ENCODE measurements around the gene IQSEC3. TPM values are rescaled to one million over a fixed set of nuclear protein-coding genes. Genes with fewer than 3 reads are reported as not detected.

IQSEC3 gene
- total and polyA plus RNA-seq, 10 of the 15 experiments (the other 5 are each of a cell fraction or from before 2014, with no cell fraction given): not detected

GRCh38 chr12:105696-106095, 39.1 kb downstream of the IQSEC3 start (continued):
- no peak for TF ChIP-seq TCF12 (IDR thresholded peaks at IDR 0.05; ENCODE audit: low read depth, low read length)

- intact Hi-C loops (cut with micrococcal nuclease; ENCODE audit: unreplicated experiment): no loop called here
- DNase-seq (ENCODE audit: low read depth, low spot score): peak; percentile 68
- ChIA-PET SMC1A (ENCODE audit: uncharacterized antibody, unreplicated experiment) (interaction anchor here (1.3 kb wide), 3 partner anchors 9 to 113 kb away, joined by 3 to 4 read pairs (median 3); no protein-coding TSS in a partner anchor), CTCF (interaction anchor here (1.0 to 1.4 kb wide), 2 partner anchors 12 to 84 kb away, joined by 3 to 5 read pairs; no protein-coding TSS in a partner anchor), POLR2A (no interaction called here), RAD21 (ENCODE audit: unreplicated experiment) (no interaction called here)
- no peak overlapping the region for H3K4me3 ChIP-seq
- no peaks in the 10 kb centered on the region for H3K27me3 ChIP-seq (replicated peaks in 1 of 2; ENCODE audit: control insufficient read depth in 2 of 2, insufficient read depth in 2 of 2, low read length in 1 of 2)
- peaks cover 10% of the 10 kb centered on the region for H3K4me1 ChIP-seq (ENCODE audit: control insufficient read depth, insufficient read depth, low read length)
- no peaks in the 10 kb centered on the region for H3K36me3 ChIP-seq (ENCODE audit: control insufficient read depth in 2 of 2, insufficient read depth in 2 of 2, low read length in 1 of 2)
- BruUV-seq (replicated peaks): no TSS peak
- H2AFZ ChIP-seq (ENCODE audit: control insufficient read depth, low read depth, low read length): no peak overlapping the region
- in situ Hi-C loops (cut with MboI): no loop called here
- H3K79me2 ChIP-seq (ENCODE audit: control insufficient read depth, insufficient read depth, low read length): no peaks in the 10 kb centered on the region
- 18% methylated on average over 5 of the region's 5 CpGs for WGBS (ENCODE audit: insufficient coverage, insufficient replicate concordance, low lambda C conversion rate, missing lambda C conversion rate)
- FAIRE-seq: peak; percentile 97
- peak; percentile 89 for ATAC-seq
- H3K9me3 ChIP-seq (replicated peaks; ENCODE audit: control insufficient read depth, insufficient read depth, low read length): no peaks in the 10 kb centered on the region; the same call in 2 of the 3 replicates
- H3K9ac ChIP-seq (ENCODE audit: control insufficient read depth, insufficient read depth, low read length): no peak overlapping the region
- no peak overlapping the region for H3K27ac ChIP-seq (ENCODE audit: control insufficient read depth, insufficient read depth)
- peak overlapping the region; percentile 4; the same call in 1 of the 2 replicates for H3K4me2 ChIP-seq (ENCODE audit: control insufficient read depth, insufficient read depth)
- no peaks in the 10 kb centered on the region for H4K20me1 ChIP-seq (ENCODE audit: control insufficient read depth, insufficient read depth)
- TF ChIP-seq BCL11A (IDR thresholded peaks at IDR 0.05; ENCODE audit: low read depth, low read length): 0 out of 2 replicates have a peak, but pooled peaks have one; percentile 9
- no peak for TF ChIP-seq ZBED1 (IDR thresholded peaks at IDR 0.05; ENCODE audit: borderline replicate concordance)
- no peak for TF ChIP-seq CHD2 (IDR thresholded peaks at IDR 0.05; ENCODE audit: borderline replicate concordance, low read depth, low read length)
- peak; percentile 54; the same call in 1 of the 2 replicates for TF ChIP-seq SMARCA5 (IDR thresholded peaks at IDR 0.05)
- TF ChIP-seq KAT2A (conservative IDR thresholded peaks at IDR 0.05; ENCODE audit: control insufficient read depth, low read depth, low read length): no peak
- TF ChIP-seq MEF2A (IDR thresholded peaks at IDR 0.05; ENCODE audit: insufficient read depth, low read depth, low read length): no peak
- no peak for TF ChIP-seq YBX1 (IDR thresholded peaks at IDR 0.05)
- TF ChIP-seq ZZZ3 (IDR thresholded peaks at IDR 0.05; ENCODE audit: control insufficient read depth, insufficient read length, low read depth): no peak
- TF ChIP-seq NR2C1 (IDR thresholded peaks at IDR 0.05): no peak
- no peak for TF ChIP-seq ATF7 (IDR thresholded peaks at IDR 0.05; ENCODE audit: low read depth)
- TF ChIP-seq, protein P1, sequence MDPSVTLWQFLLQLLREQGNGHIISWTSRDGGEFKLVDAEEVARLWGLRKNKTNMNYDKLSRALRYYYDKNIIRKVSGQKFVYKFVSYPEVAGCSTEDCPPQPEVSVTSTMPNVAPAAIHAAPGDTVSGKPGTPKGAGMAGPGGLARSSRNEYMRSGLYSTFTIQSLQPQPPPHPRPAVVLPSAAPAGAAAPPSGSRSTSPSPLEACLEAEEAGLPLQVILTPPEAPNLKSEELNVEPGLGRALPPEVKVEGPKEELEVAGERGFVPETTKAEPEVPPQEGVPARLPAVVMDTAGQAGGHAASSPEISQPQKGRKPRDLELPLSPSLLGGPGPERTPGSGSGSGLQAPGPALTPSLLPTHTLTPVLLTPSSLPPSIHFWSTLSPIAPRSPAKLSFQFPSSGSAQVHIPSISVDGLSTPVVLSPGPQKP (IDR thresholded peaks at IDR 0.05; ENCODE audit: low read depth, low read length): no peak
- no peak for TF ChIP-seq SIX5 (IDR thresholded peaks at IDR 0.05; ENCODE audit: low read depth, low read length, severe bottlenecking)
- no peak for TF ChIP-seq WRNIP1 (IDR thresholded peaks at IDR 0.05; ENCODE audit: borderline replicate concordance, low read depth, low read length)
- TF ChIP-seq NKRF (conservative IDR thresholded peaks at IDR 0.05): no peak
- peak in 1 of 2 experiments; percentile 86; a peak in 2 of 4 replicates for TF ChIP-seq ETV6 (conservative IDR thresholded peaks at IDR 0.05 in 1 of 2, IDR thresholded peaks at IDR 0.05 in 1 of 2; ENCODE audit: borderline replicate concordance in 1 of 2, low read depth in 1 of 2)
- peak; percentile 53 to 62; a peak in 3 of 4 replicates for TF ChIP-seq IKZF2 (IDR thresholded peaks at IDR 0.05)
- no peak for TF ChIP-seq ZNF207 (IDR thresholded peaks at IDR 0.05; ENCODE audit: borderline replicate concordance)
- TF ChIP-seq CREM (IDR thresholded peaks at IDR 0.05; ENCODE audit: low read depth): no peak
- no peak for TF ChIP-seq KLF5 (IDR thresholded peaks at IDR 0.05; ENCODE audit: partially characterized antibody)
- TF ChIP-seq IKZF1 (conservative IDR thresholded peaks at IDR 0.05): peak; percentile 74
- no peak for TF ChIP-seq NR2C2 (IDR thresholded peaks at IDR 0.05; ENCODE audit: borderline replicate concordance, control insufficient read depth, insufficient read length, low read depth)
- TF ChIP-seq POLR2AphosphoS5 (IDR thresholded peaks at IDR 0.05; ENCODE audit: low read length): no peak
Observed at GRCh38 chr12:106118-106591, 39.6 kb downstream of the IQSEC3 start.
